Stimulated activated CD4-positive, alpha-beta T cell treated with anti-CD3 and anti-CD28 coated beads, Interleukin-1b, Interleukin-23, amount 100 ng/mL, for 1 hour (primary cell): ENCODE measurements around the gene PSMA3.

Source experiments
- DNase-seq, 2 donors: peaks; one replicate each; pipeline ENCODE4 v3.0.0-alpha.2; 2020; ENCODE audit warnings: low read depth in 2 of 2

Gene PSMA3

DNA sequence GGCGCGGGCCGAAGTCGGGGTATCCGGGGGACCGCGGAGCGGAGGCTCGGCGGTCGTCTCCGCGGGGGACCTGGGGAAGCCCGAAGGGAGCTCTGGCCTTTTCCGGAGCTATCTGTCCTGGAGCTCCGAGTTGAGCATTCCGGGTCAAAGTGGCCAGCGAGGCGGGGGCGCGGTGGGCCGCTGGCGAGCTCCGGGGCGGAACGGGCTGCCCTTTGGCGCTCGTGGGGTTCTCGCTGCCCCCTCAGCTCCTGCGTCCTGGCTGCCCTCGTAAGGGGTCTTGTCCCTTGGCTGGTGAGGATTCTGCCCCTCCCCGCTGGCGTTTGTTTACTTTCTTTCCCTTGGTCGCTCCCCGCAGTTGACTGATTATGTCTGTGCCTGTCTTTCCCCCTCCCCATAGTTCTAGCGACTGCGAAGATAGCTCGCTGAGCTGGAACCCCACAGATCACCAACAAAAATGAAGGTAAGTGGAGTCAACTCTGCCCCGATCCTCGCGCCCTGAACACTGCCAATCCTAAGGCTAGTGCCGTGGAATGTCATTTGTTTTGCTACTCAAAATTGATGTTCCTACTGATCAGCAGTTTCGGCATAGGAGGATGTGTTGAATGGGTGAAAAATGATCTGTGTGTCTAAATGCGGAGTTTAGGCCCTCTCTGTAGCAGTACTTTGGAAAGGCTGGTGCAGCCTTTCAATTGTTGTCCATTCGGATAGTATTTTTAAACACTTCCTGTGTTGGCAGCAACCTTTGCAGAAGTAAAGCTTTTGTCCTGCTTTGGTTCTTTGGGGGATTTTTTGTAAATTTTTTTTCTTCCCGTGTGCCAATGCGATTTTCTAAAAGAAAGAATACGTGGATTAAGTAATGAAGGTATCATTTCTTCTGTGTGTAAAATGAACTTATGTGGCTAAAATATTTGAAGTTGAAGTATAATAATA lies 55.0 kb downstream of the PSMA3 start:
- no peak for DNase-seq

DNA sequence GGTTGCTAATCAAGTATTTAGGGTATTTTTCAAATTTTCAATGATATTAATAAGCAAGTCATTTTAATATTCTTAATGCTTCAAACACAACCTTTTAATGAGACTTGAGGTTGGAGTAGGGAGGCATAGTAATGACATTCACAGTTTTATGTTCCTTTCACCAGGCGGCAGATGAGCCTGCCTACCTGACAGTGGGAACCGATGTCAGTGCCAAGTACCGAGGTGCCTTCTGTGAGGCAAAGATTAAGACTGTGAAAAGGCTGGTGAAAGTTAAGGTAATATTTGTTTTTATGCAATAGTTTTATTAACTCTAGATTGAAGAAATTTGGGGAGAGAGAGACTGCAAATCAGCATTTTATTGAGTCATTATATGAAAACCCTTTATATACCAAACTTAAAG lies 56.8 kb downstream of the PSMA3 start:
- DNase-seq: no peak

DNA sequence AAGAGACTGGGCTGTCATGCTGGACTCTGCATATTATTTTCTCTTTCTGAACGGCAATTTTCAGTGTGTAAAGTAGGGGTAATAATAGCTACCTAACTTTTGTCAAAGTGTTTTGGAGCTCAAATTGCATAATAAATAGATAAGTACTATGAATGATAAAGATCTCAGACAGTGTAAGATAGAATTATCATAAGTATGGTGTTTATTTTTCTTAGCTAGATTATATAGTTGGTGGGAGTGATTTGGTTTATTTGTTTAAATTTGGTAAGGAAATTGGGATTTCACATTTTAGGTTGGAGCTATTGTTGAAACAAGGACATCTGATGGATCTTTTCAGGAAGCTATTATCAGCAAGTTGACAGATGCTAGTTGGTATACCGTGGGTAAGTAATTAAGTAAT lies 61.1 kb downstream of the PSMA3 start:
- no peak for DNase-seq

DNA sequence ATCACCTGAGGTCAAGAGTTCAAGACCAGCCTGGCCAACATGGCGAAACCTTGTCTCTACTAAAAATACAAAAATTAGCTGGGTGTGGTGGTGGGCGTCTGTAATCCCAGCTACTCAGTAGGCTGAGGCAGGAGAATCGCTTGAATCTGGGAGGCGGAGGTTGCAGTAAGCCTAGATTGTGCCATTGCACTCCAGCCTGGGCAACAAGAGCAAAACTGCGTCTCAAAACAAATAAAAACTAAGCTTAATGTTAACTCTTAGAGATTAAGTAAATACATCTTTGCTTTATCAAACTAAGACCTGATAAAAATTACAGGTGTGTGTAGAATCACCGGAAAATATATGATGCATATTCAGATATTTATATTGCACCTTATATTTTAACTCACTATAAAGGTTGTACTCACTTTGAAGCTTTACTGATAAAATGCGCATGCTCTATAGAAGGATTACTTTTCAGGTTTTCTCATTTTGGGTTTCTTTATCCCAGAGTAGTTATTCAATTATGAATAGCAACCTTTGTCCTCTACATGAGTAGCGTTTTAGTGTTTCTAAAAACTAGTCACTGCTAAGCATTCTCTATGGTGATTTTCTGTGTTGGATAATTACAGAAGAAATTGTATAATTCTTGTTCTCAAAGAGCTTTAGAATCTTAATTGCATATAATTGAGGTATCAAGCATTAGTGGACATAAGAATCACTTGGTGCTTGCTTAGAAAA lies 63.1 kb downstream of the PSMA3 start:
- DNase-seq: no peak

DNA sequence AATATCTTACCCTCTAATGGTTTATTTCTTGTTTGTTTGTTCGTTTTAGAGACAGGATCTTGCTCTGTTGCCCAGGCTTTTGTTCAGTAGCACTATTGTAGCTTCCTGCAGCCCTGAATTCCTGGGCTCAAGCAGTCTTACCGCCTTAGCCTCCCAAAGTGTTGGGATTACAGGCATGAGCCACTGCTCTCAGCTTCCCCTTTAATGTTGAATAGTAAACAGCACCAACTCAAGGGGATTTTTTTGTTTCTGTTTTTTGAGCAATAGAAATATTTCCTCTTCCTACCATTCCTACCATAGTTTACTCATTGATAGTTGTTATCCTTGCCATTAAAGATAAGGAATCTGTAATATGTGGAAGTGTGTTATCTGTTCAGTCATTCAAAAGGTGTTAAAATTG lies 64.4 kb downstream of the PSMA3 start:
- no peak for DNase-seq

DNA sequence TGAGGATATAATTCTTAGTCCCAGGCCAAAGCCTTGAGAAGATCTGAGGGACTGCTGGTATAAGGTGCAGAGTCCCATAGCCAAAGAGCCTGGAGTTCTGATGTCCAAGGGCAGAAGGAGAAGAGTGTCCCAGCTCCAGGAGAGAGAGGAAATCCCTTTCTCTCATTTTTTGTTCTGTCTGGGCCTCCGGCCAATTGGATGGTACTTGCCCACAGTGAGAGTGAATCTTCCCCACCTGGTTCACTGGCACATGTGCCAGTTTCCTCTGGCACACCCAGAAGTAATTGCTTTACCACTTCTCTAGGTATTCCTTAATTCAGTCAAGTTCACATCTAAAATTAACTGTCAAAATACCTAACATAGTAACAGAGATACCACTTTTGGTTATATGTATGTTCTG lies 69.1 kb downstream of the PSMA3 start:
- DNase-seq: no peak

DNA sequence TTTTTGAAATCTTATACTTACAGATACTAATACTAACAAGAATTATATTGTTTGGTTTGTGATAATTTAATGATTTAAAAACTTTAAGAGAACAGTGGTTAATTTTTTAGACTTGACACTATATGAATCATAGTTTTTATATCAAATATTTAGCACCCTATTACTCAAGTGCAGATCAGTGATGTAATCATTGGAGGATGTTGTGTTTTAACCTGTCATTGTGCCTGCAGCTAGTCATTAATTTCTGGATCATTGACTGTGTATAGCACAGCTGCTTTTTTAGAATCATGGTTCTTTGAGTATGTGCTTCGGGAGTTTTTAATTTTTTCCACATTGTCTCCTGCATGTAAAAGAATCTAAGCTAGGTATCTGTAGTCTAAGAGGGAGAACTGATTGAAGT lies 71.0 kb downstream of the PSMA3 start:
- DNase-seq: no peak
